Stomach (tissue), 9 donors: Measurements from ENCODE around the gene FBXW11. TPM values are rescaled to one million over a fixed set of nuclear protein-coding genes. Genes with fewer than 3 reads are reported as not detected.
"Not testable (repeated sequence)": the region's sequence is repeated elsewhere in the genome, so short reads cannot be mapped to it uniquely, and the experiment has no call there.

Experiments used
- DNase-seq, 2 donors: peaks; one replicate each; pipeline versions ENCODE4 v3.0.0 to v3.0.0-alpha.2; 2013 to 2019
- H3K27ac ChIP-seq, 5 donors: fragments of 200-600 bp in 4 of 5; sonication (generic) in 4 of 5; one replicate each; pipeline ENCODE4 v1.5.1; 2013 to 2019; ENCODE audit warnings: mild to moderate bottlenecking in 1 of 5, moderate library complexity in 1 of 5
- H3K27me3 ChIP-seq, 3 donors: fragments of 200-600 bp; sonication (generic); one replicate each; pipeline ENCODE4 v1.5.1; 2017 to 2019; ENCODE audit warnings: mixed run types in 1 of 3
- H3K36me3 ChIP-seq, 4 donors: fragments of 200-600 bp; sonication (generic); 1 replicate in 3 of 4; 2 replicates in 1 of 4; pipeline ENCODE4 v1.5.1; 2016 to 2019
- H3K4me1 ChIP-seq, 4 donors: fragments of 200-600 bp; sonication (generic); one replicate each; pipeline ENCODE4 v1.5.1; 2016 to 2019
- H3K4me3 ChIP-seq, 4 donors: fragments of 200-600 bp; sonication (generic) in 3 of 4; one replicate each; pipeline ENCODE4 v1.5.1; 2016 to 2019; ENCODE audit warnings: mild to moderate bottlenecking in 1 of 4
- H3K9me3 ChIP-seq, 4 donors: fragments of 200-600 bp; sonication (generic); one replicate each; pipeline ENCODE4 v1.5.1; 2016 to 2019
- EP300 ChIP-seq: sonication (generic); formaldehyde crosslinking; IDR thresholded peaks from one replicate; pipeline ENCODE4 v1.6.1; 2017; ENCODE audit warnings: antibody characterized with exemption
- POLR2A ChIP-seq, 4 donors: fragments of 450-650 bp; IDR thresholded peaks; one replicate each; pipeline ENCODE4 v1.6.1; 2016; ENCODE audit warnings: antibody characterized with exemption in 4 of 4, control low read depth in 2 of 4, mild to moderate bottlenecking in 1 of 4, moderate library complexity in 1 of 4
- POLR2AphosphoS5 ChIP-seq, 3 donors: sonication (generic); formaldehyde crosslinking; IDR thresholded peaks; one replicate each; pipeline ENCODE4 v1.6.1; 2016; ENCODE audit warnings: antibody characterized with exemption in 3 of 3
- WGBS, 5 donors: extraction: QIAGEN DNeasy Blood & Tissue Kit in 3 of 5; methylation state at CpG; one replicate each; pipeline versions ENCODE4 v1.1.5 to v1.1.7; 2013 to 2018; 5-methylcytosine and 5-hydroxymethylcytosine counted together
- intact Hi-C: fragments of 100-400 bp; cut with DNase I; formaldehyde crosslinking; loops from one replicate; pipeline ENCODE4 v1.15.1; 2023; ENCODE audit warnings: low total_unique reads
- polyA plus RNA-seq, 3 donors: library from polyadenylated mRNA; stranded (reverse); fragments of 200-250 nt; gene quantifications; one replicate each; pipeline ENCODE4 v1.2.3, GENCODE V29; 2013
- total RNA-seq, 5 donors: library from RNA; depleted of rRNA; stranded (reverse); fragments of >200 nt; gene quantifications; one replicate each; pipeline versions ENCODE4 v1.1.0 to v1.2.3, GENCODE V29; 2014 to 2016
- TF ChIP-seq, protein P1 (sequence below), 7 experiments: fragments of 450-650 bp in 4 of 7; fragments of 200-600 bp in 3 of 7; sonication (generic) in 3 of 7; IDR thresholded peaks; one replicate each; pipeline ENCODE4 v1.5.1; 2016 to 2019; ENCODE audit warnings: antibody characterized with exemption in 7 of 7, control low read depth in 2 of 7, mild to moderate bottlenecking in 1 of 7
- donor health status: healthy with polysubstance abuse.
- donor health status: Bipolar disorder and iron deficiency.
- donor health status: healthy.

The FBXW11 gene
- total and polyA plus RNA-seq, 8 donors: 4.3 to 117 (median 25.5) TPM

DNA sequence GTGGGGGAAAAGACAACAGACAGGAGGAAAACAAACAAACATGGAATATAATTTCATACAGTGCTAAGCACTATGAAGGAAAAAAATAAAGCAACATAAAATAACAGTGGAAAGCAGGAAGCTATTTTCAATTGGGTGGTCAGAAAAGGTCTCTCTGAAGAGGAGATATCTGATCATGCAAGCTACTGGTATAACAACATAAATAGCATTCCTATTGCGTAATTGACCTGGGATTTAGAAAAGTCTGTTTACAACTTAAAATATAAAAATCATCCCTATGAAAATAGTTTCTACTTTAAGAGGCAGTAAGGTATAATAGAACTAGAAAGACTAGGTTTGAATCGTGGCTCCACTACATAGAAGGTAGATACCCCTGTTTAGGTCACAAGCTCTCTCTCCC, 61.4 kb downstream of the FBXW11 start:
- peak overlapping the region in 1 of 5 donors; percentile 33 for H3K27ac ChIP-seq
- DNase-seq: no peak
- H3K9me3 ChIP-seq: no peaks in the 10 kb centered on the region
- H3K4me1 ChIP-seq: peaks cover 15 to 79% (median 47%) of the 10 kb centered on the region in 4 donors
- no peaks in the 10 kb centered on the region for H3K27me3 ChIP-seq
- 49 to 65% (median 56%) methylated on average over 2 of the region's 2 CpGs for WGBS, 5 donors
- intact Hi-C loops: no loop called here
- H3K36me3 ChIP-seq: no peaks in the 10 kb centered on the region
- TF ChIP-seq POLR2AphosphoS5 (IDR thresholded peaks at IDR 0.05): no peak
- TF ChIP-seq, protein P1, sequence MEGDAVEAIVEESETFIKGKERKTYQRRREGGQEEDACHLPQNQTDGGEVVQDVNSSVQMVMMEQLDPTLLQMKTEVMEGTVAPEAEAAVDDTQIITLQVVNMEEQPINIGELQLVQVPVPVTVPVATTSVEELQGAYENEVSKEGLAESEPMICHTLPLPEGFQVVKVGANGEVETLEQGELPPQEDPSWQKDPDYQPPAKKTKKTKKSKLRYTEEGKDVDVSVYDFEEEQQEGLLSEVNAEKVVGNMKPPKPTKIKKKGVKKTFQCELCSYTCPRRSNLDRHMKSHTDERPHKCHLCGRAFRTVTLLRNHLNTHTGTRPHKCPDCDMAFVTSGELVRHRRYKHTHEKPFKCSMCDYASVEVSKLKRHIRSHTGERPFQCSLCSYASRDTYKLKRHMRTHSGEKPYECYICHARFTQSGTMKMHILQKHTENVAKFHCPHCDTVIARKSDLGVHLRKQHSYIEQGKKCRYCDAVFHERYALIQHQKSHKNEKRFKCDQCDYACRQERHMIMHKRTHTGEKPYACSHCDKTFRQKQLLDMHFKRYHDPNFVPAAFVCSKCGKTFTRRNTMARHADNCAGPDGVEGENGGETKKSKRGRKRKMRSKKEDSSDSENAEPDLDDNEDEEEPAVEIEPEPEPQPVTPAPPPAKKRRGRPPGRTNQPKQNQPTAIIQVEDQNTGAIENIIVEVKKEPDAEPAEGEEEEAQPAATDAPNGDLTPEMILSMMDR (IDR thresholded peaks at IDR 0.05): no peak
- TF ChIP-seq POLR2A (IDR thresholded peaks at IDR 0.05): no peak
- TF ChIP-seq EP300: no peak
- H3K4me3 ChIP-seq: no peak overlapping the region

GRCh38 chr5:171942112-171942516, 64.3 kb downstream of the FBXW11 start:
- peak overlapping the region in 4 of 5 donors; percentile 44 to 79 (median 68) for H3K27ac ChIP-seq
- H3K4me3 ChIP-seq, H3K9me3 ChIP-seq, DNase-seq, H3K27me3 ChIP-seq, intact Hi-C loops, H3K36me3 ChIP-seq: not testable (repeated sequence)
- WGBS, 5 donors: 26 to 57% (median 45%) methylated on average over 3 to 4 of the region's 6 CpGs
- H3K4me1 ChIP-seq: peaks cover 18 to 81% (median 40%) of the 10 kb centered on the region in 4 donors

- H3K9me3 ChIP-seq, intact Hi-C loops, H3K36me3 ChIP-seq, H3K4me3 ChIP-seq, H3K27me3 ChIP-seq: not testable (repeated sequence)
- DNase-seq: peak in 1 of 2 donors; percentile 49
- TF ChIP-seq POLR2AphosphoS5 (IDR thresholded peaks at IDR 0.05): peak in 1 of 3 donors; percentile 23
- WGBS, 5 donors: 32 to 39% (median 34%) methylated on average over 1 of the region's 1 CpG
- H3K4me1 ChIP-seq: peaks cover 18 to 81% (median 38%) of the 10 kb centered on the region in 4 donors
- H3K27ac ChIP-seq: peak overlapping the region in 2 of 5 donors; percentile 25 to 79
Observed at GRCh38 chr5:171941675-171942074, 64.8 kb downstream of the FBXW11 start.

DNA sequence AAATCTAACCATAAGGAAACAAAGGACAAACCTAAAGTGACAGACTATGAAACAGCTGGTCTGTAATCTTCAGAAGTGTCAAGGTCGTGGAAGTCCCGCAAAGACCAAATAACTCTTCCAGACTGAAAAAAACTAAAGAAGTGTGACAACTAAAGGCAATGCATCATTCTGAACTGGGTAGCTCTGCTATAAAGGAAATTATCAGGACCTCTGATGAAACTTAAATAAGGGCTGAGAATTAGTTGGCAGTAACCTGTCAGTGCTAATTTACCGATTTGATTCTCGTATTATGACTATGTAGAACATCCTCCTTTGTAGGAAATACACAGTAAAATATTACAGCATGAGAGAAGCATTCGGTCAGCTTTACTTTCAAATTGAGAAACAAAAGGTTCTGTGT, 65.2 kb downstream of the FBXW11 start:
- DNase-seq, H3K4me3 ChIP-seq, intact Hi-C loops, H3K36me3 ChIP-seq, H3K27me3 ChIP-seq, H3K9me3 ChIP-seq: not testable (repeated sequence)
- WGBS, 5 donors: 24 to 45% (median 36%) methylated on average over 2 to 3 of the region's 5 CpGs
- Histone ChIP-seq H3K27ac (peak overlapping the region in 3 of 5 donors; percentile 68 to 79 (median 77)), H3K4me1 (peaks cover 15 to 81% (median 38%) of the 10 kb centered on the region in 4 donors)

DNA sequence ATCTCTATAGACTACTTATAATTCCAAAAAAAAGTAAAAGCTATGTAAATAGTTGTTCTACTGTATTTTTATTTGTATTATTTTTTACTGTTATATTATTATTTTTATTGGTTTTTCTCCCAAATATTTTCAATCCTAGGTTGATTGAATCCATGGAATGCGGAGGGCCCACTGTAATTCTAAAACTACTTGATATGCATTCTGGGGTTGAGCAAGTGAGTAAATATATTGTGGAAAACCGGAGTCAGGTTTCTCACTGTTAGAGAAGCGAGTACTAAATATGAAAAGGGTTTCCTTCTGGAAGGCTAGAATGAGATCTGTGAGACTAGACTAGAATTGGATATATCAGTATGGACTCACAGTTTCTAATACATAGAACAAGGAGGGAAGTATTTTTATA, 66.5 kb downstream of the FBXW11 start:
- Histone ChIP-seq H3K9me3 (peaks cover 0 to 3% (median 1%) of the 10 kb centered on the region in 4 donors), H3K4me1 (peaks cover 8 to 71% (median 30%) of the 10 kb centered on the region in 4 donors), H3K36me3 (no peaks in the 10 kb centered on the region), H3K27me3 (no peaks in the 10 kb centered on the region), H3K4me3 (no peak overlapping the region), H3K27ac (peak overlapping the region; percentile 66 to 92 (median 77))
- no peak for DNase-seq
- TF ChIP-seq POLR2A (IDR thresholded peaks at IDR 0.05) (no peak), POLR2AphosphoS5 (IDR thresholded peaks at IDR 0.05) (no peak), EP300 (no peak)
- TF ChIP-seq, protein P1 (IDR thresholded peaks at IDR 0.05): no peak
- intact Hi-C loops: no loop called here
- 68 to 89% (median 80%) methylated on average over 3 of the region's 3 CpGs for WGBS, 5 donors

DNA sequence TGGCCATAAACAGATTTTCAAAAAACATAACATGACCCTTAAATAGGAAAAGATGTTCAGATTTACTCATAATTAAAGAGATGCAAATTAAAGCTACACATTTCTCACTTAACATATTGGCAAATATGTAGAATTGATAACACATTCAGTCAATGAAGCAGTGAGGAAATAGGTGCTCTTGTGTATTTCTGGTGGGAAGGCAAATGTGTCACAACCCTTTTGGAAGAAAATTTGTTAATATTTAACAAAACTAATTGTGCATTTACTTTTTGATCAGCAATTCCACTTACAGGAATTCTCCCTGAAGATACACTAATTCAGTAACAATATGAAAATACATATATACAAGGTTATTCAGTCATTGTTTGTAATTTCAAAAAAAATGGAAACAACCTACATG, 68.1 kb downstream of the FBXW11 start:
- peak overlapping the region in 1 of 5 donors; percentile 79 for H3K27ac ChIP-seq
- TF ChIP-seq EP300: no peak
- TF ChIP-seq POLR2AphosphoS5 (IDR thresholded peaks at IDR 0.05): no peak
- no peak for TF ChIP-seq POLR2A (IDR thresholded peaks at IDR 0.05)
- TF ChIP-seq, protein P1 (IDR thresholded peaks at IDR 0.05): no peak
- H3K36me3 ChIP-seq: peaks cover 0 to 4% (median 0%) of the 10 kb centered on the region in 4 donors
- intact Hi-C loops: no loop called here
- peaks cover 4 to 59% (median 24%) of the 10 kb centered on the region in 4 donors for H3K4me1 ChIP-seq
- H3K9me3 ChIP-seq: peaks cover 0 to 13% (median 7%) of the 10 kb centered on the region in 4 donors
- no peak overlapping the region for H3K4me3 ChIP-seq
- no peaks in the 10 kb centered on the region for H3K27me3 ChIP-seq
- DNase-seq: no peak
